HT-29 (cell line): ENCODE measurements around the gene SPINK7. TPM values are rescaled to one million over a fixed set of nuclear protein-coding genes. Genes with fewer than 3 reads are reported as not detected.

Source experiments
- DNase-seq: peaks from one replicate; pipeline ENCODE4 v3.0.0-alpha.2; 2015; ENCODE audit warnings: low spot score
- total RNA-seq: library from RNA; depleted of rRNA; stranded (reverse); fragments of >200 nt; shearing (Covaris generic); gene quantifications from 2 replicates; pipeline ENCODE4 v1.2.3, GENCODE V29; 2014; rRNA removed

The SPINK7 gene
- total RNA-seq, 1 experiment from 2014 or later = not detected

DNA sequence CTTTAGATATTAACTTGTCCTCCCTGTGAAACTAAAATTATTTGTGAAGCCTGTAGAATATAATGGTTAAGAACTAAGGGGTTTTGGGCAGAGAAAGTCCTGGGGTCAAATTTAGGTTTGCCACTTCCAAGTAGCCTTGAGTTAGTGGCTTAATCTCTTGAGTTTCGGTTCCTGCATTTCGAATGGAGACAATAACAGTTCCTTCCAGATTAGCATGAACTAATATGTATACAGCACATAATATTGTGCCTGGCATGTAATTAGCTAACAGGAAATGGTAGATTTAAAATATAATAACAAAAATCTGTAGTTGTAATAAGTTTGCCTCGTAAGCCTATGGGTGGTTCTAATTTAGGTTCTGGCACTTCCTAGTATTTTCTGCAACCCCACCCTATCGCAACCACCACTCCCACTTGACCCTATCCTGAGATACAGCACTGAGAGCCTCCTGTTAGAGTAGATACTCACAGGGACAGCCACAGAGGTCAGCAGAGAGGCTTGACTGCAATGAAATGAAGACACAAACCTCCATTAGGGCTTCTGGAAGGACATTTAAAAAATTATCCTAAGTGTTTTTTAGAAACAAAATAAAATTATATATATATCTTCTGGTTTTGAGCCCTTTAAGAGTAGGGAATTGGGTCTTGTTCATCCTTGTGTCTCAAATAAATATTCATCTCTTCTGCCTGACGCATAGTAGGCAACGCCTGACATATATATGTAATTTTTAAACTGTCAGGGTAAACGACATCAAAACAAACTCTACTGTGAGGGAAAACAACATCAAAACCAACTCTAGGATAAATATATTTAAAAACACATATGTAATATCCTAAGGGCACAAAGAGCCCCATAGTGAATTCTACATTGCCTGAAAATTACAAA, 31.6 kb downstream of the SPINK7 start:
- DNase-seq = no peak

DNA sequence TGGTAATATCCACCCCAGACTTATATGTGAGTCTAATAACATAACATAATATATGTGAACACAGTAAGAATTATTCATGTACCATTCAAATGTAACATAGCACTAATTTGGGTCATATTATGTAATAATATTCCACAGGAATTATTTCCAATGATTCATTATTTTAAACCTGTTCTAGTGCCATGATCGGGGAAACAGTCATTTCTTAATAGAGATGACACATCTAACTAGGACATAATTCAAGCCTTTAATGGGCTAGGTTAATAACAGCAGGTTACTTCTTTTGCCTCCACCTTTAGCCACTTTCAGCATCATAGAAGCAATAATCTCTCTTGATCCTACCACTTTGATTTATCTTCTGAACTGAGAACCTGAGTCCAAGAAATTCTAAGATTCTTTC, 35.5 kb downstream of the SPINK7 start:
- DNase-seq = no peak

DNA sequence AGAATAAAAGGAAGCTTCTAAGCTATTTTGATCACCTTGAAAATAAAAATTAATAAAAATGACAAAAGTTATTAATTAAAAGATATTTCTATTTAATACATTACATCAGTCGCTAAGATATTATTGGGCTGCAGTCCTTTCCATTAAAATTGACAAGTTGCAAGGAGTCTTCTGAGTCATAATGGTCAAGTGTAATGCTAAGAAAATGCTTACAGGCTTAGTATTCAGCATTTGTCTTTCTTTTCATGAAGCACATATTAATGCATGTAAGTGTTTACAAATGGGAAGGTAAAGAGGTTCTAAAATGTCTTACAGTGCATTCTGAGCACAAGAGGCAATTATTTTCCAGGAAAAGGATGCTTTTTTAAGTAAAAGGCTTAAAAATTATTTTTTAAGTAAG, 40.5 kb downstream of the SPINK7 start:
- DNase-seq = no peak

- DNase-seq = peak; percentile 30
Measured at GRCh38 chr5:148353634-148354033, 41.4 kb downstream of the SPINK7 start.

- DNase-seq = no peak
Measured at GRCh38 chr5:148364343-148364742, 52.1 kb downstream of the SPINK7 start.

Other genes with a start within 250 kb of the SPINK7 start
- gene SPINK5, start 248.4 kb upstream of the SPINK7 start, total RNA-seq = 0.39 and 0.76 TPM in 2 replicates
- not detected in 2 replicates for gene SPINK14, start 143.9 kb upstream of the SPINK7 start, total RNA-seq
- gene SPINK6, start 109.4 kb upstream of the SPINK7 start, total RNA-seq = not detected in 2 replicates
- gene MARCOL, start 73.9 kb upstream of the SPINK7 start, total RNA-seq = not detected in 2 replicates
- not detected in 2 replicates for gene SPINK13, start 43.6 kb upstream of the SPINK7 start, total RNA-seq
- gene SPINK9, start 23.1 kb downstream of the SPINK7 start, total RNA-seq = not detected in 2 replicates
- gene FBXO38, start 71.5 kb downstream of the SPINK7 start, total RNA-seq = 21.4 and 24.2 TPM in 2 replicates